Amniotic stem cell (primary cell): ENCODE measurements around the gene GPSM1.

ENCODE experiments used
- DNase-seq: peaks from one replicate; lab custom pipeline; 2025; lab: John Stamatoyannopoulos, UW

The GPSM1 gene

GRCh38 chr9:136327304-136327974 is at the start of gene GPSM1:
GPSM1 (plus strand) TSS chr9:136327539; CDS start chr9:136327696, 157 bp downstream.
- DNase-seq = no peak

- no peak for DNase-seq
Observed at GRCh38 chr9:136277746-136278145, 49.6 kb upstream of the GPSM1 start.

- no peak for DNase-seq
Observed at GRCh38 chr9:136278221-136278620, 49.1 kb upstream of the GPSM1 start.

DNA sequence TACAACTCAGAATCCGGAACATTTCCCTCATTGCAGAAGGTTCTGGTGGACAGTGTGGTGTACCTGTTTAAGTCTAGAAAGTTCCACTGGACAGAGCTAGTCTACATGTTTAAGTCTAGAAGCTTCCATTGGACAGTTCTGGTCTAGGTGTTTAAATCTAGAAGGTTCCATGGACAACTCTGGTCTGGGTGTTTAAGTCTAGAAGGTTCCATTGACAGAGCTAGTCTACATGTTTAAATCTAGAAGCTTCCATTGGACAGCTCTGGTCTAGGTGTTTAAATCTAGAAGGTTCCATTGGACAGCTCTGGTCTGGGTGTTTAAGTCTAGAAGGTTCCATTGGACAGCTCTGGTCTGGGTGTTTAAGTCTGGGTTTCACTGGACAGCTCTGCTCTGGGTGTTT is 48.4 kb upstream of the GPSM1 start:
- DNase-seq = no peak

- no peak for DNase-seq
Observed at GRCh38 chr9:136279471-136279870, 47.9 kb upstream of the GPSM1 start.

DNA sequence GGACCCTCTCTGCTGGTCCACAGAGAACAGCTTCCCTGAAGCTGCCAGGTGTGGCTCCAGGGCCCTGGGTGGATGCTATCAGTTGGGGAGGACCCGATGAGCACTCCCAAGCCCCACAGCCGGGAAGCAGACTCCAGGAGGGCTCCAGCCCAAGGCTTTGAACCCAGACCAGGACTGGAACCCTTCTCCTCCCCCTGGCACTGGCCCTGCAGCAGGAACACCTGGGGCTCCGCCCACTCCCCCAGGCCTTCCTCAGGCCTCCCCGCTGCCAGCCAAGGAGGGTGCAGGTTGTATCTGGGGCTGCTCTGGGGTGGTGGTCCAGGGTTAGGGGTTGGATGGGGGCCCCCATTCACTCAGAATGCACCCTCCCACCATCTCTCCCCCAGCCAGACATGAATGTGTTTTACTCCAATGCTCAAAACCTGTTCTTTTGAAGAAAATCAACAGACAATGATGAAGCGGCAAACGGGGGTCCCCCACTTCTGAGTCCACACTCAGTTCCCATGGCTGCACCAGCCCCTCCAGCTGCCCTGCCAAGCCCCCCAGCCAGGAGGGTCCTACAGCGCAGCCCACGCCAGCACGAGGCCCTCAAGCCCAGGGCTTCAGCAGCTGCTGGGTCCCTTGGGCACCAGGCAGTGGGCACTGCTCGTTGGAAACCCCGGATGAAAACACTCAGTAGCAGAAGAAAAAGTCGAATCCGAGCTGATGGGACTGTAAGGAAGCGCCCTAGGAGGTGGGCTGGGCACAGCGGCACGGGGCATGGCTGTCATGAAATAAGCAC is 46.6 kb upstream of the GPSM1 start:
- no peak for DNase-seq

DNA sequence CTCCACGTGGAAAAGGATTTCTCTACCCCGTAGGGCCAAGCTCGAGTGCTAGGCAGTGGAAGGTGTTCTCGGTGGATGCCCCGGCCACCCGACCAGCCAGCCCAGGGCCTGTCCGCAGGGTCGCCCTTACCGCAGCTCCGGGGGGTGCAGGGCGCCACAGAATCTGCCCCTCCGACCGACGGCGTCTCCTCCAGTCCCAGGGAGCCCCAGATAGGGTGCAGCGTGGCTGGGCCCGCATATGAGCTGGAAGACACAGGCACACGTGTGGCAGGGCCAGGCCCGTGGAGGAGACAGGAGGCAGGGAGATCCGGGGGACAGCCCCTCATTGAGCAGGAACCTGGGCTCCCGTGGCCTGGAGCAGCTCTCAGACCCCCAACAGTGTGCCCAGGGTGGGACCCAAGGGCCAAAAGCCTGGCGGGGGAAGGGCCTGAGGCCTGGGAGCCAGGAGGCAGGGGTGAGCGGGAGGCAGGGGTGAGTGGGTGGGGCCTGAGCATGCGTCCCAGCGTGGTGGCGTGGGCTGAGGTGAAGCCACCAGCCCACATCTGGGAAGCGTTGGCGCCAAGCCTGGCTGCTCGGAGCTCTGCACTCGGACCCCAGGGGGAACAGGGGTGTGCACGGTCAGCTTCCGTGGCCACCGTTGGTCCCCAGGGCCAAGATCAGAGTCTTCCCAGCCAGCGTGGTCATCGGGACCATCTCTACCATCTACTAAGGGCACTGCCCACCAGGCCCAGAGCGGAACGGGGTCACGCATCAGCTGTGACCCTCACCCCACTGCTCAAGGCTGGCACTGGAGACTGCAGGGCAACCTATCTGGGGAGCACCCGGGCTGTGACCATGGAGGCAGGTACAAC is 45.7 kb upstream of the GPSM1 start:
- no peak for DNase-seq

GRCh38 chr9:136282272-136282861 is 45.0 kb upstream of the GPSM1 start:
- no peak for DNase-seq

DNA sequence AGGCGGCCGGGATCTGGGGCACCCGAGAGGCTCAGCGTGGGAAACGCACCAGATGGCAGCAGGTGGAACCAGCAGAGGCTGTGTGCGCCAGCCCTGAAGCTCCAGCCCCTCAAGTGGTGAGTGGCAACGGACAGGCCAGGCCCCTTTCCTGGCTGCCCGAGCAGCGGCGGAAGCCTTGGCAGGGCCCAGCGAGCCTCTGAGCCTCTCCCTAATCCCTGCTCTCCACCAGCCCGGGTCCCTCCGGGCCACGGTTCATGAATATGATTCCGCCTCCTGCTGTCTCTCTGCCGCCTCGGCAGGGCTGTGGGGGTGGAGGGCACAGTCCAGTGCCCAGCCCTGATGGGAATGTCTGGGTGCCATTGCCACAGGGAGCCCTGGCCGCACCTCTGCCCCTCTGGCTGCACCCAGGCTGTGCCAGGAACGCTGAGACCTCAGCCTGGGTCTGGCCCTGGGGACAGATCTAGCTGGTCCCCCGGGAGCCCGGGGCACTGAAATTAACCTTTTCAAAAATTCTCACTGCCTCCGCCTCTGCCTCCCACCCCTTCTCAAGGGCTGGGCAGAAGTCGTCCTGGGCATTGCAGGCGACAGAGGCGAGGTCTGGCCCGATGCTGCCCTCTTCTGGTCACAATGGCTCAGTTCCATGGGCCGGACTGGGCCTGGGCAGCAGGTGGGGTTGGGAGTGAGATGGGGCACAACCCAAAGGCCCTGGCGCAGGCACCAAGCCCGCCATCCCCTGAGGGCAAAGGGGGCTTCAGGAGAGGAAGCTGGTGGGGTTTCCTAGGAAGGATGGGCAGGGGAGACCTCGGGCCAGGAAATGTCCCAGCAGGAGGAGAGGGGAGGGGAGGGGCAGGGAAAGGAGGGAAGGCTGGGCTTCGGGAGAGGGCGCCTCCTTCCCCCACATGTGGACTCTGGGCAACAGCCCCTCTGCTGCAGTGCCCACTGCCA is 43.8 kb upstream of the GPSM1 start:
- no peak for DNase-seq

DNA sequence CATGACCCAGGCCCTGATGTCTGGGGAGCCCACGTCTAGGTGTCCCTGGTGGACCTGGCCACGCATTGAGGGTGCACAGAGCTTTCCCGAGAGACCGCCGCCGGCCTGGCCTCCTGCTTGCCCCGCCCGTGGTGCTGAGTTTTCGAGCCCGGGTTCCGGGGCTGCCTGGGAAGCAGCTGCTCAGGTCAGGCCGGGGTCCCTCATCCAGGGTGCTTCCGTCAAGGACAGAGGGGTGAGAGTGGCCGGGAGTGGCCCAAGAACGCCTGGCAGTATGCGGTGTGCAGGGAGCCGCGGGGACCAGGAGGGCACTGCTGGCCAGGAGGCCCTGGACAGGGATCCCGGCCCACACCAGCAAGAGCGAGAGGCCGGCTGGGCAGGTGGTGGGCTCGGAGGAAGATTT is 43.0 kb upstream of the GPSM1 start:
- no peak for DNase-seq

DNA sequence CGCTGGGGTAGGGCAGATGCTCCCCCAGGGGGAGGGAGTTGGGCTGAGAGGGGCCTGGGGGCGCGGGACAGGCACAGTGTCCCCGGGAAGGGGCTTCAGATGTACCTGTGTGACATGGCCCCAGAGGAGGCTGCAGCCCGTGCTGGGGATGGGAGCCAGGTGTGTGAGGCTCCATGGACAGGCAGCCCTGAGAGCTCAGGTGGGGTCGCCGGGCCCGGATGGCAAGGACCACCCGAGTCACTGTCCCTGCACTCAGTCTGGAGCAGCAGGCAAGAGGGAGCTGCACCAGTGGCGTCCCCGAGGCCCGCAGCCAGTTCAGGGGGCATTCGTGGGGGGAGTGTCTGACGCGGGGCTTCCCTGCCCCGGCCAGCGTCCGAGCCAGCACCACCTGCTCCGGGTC is 42.4 kb upstream of the GPSM1 start:
- no peak for DNase-seq

DNA sequence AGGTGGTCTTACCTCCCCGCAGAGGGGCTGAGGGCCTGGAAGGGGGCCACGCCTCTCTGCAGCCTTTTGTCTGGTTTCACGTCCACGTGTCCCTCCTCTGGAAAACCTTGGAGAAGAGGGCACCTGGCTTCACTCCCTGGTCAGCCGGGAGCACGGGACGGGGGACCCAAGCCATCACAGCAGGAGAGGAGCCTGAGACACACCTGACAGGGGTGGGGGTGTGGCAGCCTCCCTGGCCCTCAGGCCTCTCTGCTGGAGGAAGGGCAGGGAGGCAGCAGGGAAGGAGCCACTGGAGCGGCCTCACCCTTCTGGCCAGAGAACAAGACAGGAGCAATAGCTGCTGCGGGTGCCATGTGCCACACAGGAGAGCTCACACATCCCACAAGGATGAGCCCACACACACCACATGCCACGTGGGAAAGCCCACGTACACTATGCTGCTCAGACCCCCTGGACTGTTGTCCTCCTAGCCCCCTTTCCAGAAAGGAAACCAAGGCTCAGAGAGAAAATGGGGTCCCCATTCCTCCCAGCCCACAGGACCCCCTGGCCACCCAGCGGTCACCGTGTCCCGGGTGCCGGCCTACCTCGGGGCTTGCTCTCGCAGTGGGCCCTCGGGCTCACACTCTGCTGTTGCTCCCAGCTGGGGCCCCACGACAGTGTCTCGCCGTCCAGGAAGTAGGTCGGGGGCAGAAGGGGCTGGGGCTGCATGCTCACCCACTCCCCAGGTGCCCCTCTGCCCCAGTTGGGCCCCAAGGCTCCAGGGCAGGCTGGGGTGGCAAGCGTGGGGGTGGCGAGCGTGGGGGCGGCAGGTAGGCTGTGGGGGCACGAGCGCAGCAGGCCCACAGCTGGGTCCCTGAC is 41.6 kb upstream of the GPSM1 start:
- no peak for DNase-seq

GRCh38 chr9:136286359-136286986 is 40.9 kb upstream of the GPSM1 start:
- no peak for DNase-seq

- DNase-seq = no peak
Observed at GRCh38 chr9:136286987-136287379, 40.4 kb upstream of the GPSM1 start.

- no peak for DNase-seq
Observed at GRCh38 chr9:136287960-136288753, 39.2 kb upstream of the GPSM1 start.

DNA sequence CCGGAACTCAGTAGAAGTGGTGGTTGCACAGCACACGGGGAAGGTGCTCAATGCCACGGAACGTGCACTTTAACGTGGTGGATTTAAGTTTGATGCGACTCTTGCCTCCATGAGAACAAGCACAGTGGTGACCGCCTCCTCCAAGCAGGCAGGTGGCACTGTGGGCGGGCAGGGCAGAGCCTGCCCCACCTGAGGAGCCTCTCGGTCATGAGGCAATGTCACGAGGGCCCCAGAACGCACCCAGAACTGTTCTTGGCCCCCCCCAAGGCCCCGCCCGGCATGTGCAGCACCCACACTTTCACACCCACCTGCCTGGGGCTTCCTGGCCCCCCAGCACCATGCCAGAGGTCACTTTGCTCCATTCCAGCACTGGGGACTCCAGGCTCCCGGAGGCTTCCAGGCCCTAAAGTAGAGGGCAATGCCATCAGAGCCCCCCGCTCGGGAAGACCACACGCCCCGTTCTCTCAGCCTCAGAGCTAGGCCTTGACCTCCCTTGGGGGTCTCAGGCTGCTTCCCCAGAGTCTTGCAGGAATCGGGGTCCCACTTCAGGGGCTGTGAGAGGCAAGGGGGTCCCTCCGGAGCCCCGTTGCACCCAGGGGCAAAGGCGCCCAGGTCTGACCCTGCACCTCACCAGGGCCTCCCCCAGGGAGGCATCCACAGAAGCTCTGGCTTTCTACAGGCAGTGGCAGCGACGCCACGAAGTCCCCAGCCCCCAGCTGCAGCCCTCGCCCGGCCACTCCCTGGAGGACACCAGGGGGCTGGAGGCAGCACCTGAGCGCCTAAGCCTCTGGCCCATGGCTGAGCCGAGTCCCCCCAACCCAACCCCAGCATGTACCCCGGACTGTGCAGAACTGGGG is 37.5 kb upstream of the GPSM1 start:
- no peak for DNase-seq

DNA sequence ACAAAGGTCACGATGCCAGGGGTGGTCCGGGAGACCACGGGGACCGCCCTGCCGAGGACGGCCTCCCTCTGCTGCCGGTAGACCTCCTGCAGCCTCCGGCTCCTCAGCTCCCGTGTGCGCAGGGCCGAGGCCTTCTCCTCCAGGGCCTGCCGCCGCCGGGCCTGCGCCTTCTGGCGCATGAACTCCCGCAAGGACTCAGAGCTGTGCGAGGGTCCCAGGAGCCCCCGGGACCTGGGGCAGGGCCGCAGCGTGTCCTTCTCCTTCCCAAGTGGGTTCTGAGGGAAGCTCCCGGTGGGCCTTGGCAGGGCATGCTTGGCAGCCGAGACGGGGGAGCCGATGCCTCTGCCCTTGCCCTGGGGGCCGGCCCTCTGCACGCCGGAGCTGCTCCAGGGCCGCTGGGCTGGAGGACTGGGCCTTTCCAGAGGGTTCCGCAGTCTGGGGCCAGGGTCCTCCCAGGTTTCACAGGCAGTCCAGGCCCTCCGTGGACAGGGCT is 36.8 kb upstream of the GPSM1 start:
- DNase-seq = no peak
